ENCODE measurements around the gene FADS6. TPM values are rescaled to one million over a fixed set of nuclear protein-coding genes. Genes with fewer than 3 reads are reported as not detected.
A peak's percentile ranks its signal among the peaks of the same experiment; 100 is the strongest.

The FADS6 gene
- total RNA-seq, 4 donors from 2014 or later: not detected

- no peaks in the 10 kb centered on the region for H3K36me3 ChIP-seq
- peak overlapping the region in 1 of 2 donors; percentile 34 for H3K4me3 ChIP-seq
- H3K27ac ChIP-seq: peak overlapping the region in 1 of 2 donors; percentile 47
- TF ChIP-seq, protein P1, sequence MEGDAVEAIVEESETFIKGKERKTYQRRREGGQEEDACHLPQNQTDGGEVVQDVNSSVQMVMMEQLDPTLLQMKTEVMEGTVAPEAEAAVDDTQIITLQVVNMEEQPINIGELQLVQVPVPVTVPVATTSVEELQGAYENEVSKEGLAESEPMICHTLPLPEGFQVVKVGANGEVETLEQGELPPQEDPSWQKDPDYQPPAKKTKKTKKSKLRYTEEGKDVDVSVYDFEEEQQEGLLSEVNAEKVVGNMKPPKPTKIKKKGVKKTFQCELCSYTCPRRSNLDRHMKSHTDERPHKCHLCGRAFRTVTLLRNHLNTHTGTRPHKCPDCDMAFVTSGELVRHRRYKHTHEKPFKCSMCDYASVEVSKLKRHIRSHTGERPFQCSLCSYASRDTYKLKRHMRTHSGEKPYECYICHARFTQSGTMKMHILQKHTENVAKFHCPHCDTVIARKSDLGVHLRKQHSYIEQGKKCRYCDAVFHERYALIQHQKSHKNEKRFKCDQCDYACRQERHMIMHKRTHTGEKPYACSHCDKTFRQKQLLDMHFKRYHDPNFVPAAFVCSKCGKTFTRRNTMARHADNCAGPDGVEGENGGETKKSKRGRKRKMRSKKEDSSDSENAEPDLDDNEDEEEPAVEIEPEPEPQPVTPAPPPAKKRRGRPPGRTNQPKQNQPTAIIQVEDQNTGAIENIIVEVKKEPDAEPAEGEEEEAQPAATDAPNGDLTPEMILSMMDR (IDR thresholded peaks at IDR 0.05): peak; percentile 13 to 61 (median 52)
- peak in 1 of 2 donors; percentile 34 for TF ChIP-seq POLR2A (IDR thresholded peaks at IDR 0.05)
- no peaks in the 10 kb centered on the region for H3K27me3 ChIP-seq
- no peaks in the 10 kb centered on the region for H3K9me3 ChIP-seq
- H3K4me1 ChIP-seq: peaks cover 0 to 21% of the 10 kb centered on the region in 2 donors
- intact Hi-C loops (cut with DNase I; ENCODE audit: low total_unique reads): no loop called here
- DNase-seq: peak; percentile 40 to 66
Measured at GRCh38 chr17:74842599-74843351, 50.7 kb downstream of the FADS6 start.

GRCh38 chr17:74842146-74842598, 51.3 kb downstream of the FADS6 start:
- H3K9me3 ChIP-seq: no peaks in the 10 kb centered on the region

DNA sequence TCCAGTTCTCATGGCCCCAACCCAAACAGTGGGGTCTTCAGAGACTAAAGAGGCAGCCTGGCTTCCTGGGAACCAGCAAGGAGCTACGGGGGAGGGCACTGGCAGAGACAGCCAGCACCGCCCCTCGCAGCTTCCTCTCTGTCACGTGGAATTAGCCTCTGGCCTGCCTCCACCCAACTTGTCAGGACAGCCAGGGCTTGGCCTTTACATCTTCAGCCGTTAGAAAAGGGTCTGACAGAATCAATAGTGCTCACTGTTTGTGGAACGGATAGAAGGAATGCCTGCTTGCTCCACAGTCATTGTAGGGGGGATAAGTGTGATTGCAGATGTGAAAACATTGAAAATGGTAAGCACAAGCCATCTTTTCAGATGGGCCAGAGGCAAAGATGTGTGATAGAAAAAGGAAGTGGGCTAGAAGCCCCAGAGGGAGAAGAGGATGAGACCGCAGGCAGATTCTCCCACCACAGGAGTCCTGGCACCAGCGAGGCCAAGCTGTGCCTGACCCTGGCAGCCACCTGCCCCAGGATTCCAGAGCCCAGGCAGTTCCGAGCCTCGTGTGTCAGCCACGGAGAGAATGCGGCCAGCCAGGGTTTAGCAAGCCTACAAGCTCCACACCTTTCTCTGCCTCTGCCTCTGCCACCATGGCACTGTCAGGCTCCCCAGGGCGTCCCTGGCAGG, 52.3 kb downstream of the FADS6 start:
- Histone ChIP-seq H3K9me3 (no peaks in the 10 kb centered on the region), H3K4me1 (peaks cover 0 to 21% of the 10 kb centered on the region in 2 donors), H3K36me3 (no peaks in the 10 kb centered on the region), H3K27me3 (no peaks in the 10 kb centered on the region), H3K4me3 (no peak overlapping the region), H3K27ac (peak overlapping the region; percentile 15 to 47)
- intact Hi-C loops (cut with DNase I; ENCODE audit: low total_unique reads): no loop called here
- TF ChIP-seq POLR2A (IDR thresholded peaks at IDR 0.05): no peak
- TF ChIP-seq, protein P1 (IDR thresholded peaks at IDR 0.05): no peak
- peak; percentile 54 to 63 for DNase-seq

More at GRCh38 chr17:74842146-74842598, 51.3 kb downstream of the FADS6 start:
- peak overlapping the region in 1 of 2 donors; percentile 34 for H3K4me3 ChIP-seq
- H3K27ac ChIP-seq: peak overlapping the region in 1 of 2 donors; percentile 47
- intact Hi-C loops (cut with DNase I; ENCODE audit: low total_unique reads): no loop called here
- no peaks in the 10 kb centered on the region for H3K27me3 ChIP-seq
- TF ChIP-seq POLR2A (IDR thresholded peaks at IDR 0.05): no peak
- TF ChIP-seq, protein P1 (IDR thresholded peaks at IDR 0.05): no peak
- DNase-seq: no peak
- no peaks in the 10 kb centered on the region for H3K36me3 ChIP-seq
- H3K4me1 ChIP-seq: peaks cover 0 to 21% of the 10 kb centered on the region in 2 donors

DNA sequence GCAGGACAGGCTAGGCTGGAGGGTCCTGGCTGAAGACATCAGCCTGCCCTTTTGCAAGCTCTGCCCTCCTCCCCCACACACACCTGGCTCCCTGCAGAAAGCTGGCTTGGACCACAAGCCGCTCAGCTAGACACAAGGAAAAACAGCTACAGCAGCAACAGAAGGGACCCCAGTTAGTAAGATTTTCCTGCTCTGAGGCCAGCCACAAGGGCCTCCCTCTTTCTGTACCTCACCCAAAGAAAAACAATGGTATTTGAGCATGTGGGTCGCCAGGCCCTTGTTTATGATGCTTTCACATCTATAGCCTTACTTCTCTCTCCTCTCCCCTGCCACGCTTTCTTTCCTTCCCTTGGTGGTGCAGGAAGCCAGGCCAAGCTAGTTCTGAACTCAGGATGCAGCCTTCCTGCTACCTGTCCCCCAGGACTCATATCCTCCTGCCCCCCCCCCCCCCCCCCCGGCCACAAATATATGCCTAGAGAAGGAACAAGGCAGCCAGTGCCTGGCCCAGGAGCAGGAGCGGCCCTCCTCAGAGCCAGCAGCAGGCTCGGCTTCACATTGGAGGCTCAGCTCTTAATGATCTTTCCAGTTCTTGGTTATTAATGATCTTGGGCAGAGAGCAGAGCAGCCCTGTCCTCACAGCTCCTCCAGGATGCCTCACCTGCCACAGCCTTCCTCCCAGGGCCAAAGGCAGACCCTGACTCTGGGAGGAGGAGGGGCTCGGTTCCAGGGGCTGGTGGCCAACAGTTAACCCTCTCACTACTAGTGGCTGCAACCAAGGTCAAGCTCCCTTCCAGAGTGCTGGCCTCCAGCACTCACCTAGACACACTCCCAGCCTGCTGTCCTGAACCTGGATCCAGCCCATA, 53.2 kb downstream of the FADS6 start:
- no peak for DNase-seq
- TF ChIP-seq POLR2A (IDR thresholded peaks at IDR 0.05): no peak
- TF ChIP-seq, protein P1 (IDR thresholded peaks at IDR 0.05): no peak
- intact Hi-C loops (cut with DNase I; ENCODE audit: low total_unique reads): no loop called here
- H3K27ac ChIP-seq: peak overlapping the region in 1 of 2 donors; percentile 47
- H3K9me3 ChIP-seq: no peaks in the 10 kb centered on the region
- H3K36me3 ChIP-seq: no peaks in the 10 kb centered on the region
- no peak overlapping the region for H3K4me3 ChIP-seq
- no peaks in the 10 kb centered on the region for H3K27me3 ChIP-seq
- H3K4me1 ChIP-seq: peaks cover 0 to 21% of the 10 kb centered on the region in 2 donors

All from uterus (tissue), 4 donors.